ENCODE data around the gene HDAC11.

HDAC11 gene

DNA sequence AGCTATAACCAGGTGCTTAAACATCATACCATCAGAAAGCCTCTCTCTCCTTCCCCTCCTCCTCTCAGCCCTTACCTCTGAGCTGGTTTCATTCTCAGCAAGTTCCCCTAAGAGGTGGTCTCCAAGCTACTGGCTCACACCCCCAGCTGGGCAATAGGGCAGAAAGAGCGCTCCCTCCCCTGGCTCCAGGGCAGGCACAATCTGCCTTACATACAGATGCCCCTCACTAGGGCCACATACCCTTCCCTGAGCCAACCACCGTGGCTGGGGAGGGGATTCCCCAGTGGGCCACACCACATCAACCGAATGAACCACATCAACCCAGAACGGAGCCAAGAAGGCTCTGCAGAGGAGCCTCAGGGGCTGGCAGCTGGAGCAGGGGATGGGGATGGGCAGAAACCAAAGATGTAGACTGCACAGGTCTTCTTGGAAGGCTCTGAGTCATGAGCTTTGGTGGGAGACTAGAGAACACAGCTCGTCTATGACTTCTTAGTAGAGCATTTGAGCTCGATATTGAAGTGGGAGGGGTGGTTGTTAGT lies 64.3 kb downstream of the HDAC11 start:
- H3K27ac ChIP-seq, result no peak overlapping the region
- no peak for TF ChIP-seq ZFX (IDR thresholded peaks at IDR 0.05)
- TF ChIP-seq, protein P1, sequence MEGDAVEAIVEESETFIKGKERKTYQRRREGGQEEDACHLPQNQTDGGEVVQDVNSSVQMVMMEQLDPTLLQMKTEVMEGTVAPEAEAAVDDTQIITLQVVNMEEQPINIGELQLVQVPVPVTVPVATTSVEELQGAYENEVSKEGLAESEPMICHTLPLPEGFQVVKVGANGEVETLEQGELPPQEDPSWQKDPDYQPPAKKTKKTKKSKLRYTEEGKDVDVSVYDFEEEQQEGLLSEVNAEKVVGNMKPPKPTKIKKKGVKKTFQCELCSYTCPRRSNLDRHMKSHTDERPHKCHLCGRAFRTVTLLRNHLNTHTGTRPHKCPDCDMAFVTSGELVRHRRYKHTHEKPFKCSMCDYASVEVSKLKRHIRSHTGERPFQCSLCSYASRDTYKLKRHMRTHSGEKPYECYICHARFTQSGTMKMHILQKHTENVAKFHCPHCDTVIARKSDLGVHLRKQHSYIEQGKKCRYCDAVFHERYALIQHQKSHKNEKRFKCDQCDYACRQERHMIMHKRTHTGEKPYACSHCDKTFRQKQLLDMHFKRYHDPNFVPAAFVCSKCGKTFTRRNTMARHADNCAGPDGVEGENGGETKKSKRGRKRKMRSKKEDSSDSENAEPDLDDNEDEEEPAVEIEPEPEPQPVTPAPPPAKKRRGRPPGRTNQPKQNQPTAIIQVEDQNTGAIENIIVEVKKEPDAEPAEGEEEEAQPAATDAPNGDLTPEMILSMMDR (conservative IDR thresholded peaks at IDR 0.05), result no peak

DNA sequence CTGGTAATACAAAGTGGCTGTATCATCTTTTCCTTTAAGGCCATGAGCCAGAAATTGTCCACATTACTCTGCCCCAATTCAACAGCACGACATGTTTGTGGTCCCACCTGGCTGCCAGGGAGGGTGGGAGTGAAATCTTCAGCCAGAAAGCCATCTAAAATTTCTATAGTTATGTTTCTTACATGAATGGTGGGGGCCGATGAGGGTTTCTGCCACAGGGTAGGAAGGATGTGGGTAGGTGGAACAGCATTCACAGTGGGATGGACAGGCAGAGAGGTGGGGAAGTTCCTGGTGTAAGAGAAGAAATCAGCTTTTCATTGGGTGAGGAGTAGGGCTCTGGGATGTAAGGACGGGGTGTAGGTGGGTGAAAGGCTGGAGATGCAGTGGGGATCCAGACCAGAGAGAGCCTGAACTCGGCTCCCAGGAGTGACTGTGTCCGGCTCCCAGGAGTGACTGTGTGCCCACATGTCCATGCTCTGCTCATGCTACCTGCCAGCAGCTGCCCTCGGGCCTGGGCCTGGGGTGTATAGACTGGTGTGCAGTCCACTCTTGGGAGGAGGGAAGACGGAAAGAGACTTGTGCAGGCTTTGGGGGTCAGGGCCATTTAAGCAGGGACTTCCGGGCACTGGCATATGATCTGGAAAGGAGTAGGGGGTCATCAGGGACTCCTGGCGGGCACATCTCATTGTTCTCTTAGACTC lies 65.0 kb downstream of the HDAC11 start:
- no peak for TF ChIP-seq ZFX (IDR thresholded peaks at IDR 0.05)
- TF ChIP-seq, protein P1 (conservative IDR thresholded peaks at IDR 0.05), result no peak
- H3K27ac ChIP-seq, result no peak overlapping the region

DNA sequence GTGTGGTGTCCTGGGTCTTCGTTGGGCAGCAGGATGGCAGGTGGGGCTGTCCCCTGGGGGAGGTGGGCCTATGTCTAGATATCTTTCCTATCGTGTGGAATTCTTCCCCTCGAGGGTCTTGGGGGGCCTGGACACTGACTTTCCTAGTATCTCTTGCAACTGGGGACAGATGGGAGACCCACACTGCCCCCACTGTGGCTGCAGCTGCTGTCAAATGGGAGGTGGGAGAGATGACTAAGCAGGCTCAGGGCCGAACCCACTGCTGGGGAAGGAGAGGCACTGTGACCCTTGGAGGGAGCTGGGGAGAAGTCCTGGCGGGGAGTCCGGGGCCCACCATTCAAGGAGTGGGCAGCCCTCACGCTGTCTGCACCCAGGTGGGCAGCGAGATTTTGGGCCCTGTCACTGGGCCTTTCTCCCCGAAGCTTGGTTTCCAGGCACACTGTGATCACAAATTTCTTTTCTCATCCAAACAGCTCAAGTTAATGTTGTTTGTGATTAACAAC lies 65.9 kb downstream of the HDAC11 start:
- H3K27ac ChIP-seq, result no peak overlapping the region
- no peak for TF ChIP-seq ZFX (IDR thresholded peaks at IDR 0.05)
- TF ChIP-seq, protein P1 (conservative IDR thresholded peaks at IDR 0.05), result no peak

- TF ChIP-seq ZFX (IDR thresholded peaks at IDR 0.05), result no peak
- TF ChIP-seq, protein P1 (conservative IDR thresholded peaks at IDR 0.05), result no peak
- no peak overlapping the region for H3K27ac ChIP-seq
These were observed 66.6 kb downstream of the HDAC11 start for GRCh38 chr3:13546667-13547171.

DNA sequence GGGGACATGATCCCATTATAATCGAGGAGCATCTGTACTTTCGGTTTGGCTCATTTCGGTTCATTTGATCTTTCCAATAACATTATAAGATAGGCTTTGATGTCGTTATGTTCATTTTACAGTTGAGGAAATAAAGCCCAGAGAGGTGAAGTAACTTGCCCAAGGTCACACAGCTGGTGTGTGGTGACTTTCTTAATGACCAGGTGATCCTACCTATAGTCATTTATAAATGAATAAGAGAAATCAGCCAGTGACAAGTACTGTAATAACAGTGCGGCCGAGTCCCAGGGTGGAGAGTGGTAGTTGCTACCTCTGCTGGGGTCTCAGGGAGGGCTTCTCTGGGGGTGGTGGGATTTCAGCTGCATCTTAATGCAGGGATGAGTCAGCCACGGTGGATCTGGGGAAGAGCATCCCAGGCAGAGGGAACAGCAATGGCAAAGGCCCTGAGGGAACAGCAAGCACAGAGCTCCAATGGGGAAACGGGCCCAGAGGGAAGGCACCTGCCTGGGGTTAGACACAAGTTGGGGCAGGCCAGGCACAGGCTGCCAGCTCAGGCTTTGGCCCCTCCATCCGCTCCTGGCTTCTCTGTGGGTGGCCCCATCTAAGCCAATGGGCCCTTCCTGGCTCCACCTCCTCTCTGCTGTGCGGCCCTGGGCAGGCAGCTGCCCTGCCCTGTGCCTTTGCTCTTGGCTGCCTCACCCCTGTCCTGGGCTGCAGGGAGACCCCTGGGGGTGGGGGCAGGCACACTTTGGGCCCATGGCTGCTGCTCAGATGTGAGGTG lies 67.7 kb downstream of the HDAC11 start:
- TF ChIP-seq ZFX (IDR thresholded peaks at IDR 0.05), result no peak
- TF ChIP-seq, protein P1 (conservative IDR thresholded peaks at IDR 0.05), result no peak
- no peak overlapping the region for H3K27ac ChIP-seq

- peak within 1 kb of the TSS; percentile 13; the same call in 1 of the 2 replicates for H3K27ac ChIP-seq
- TF ChIP-seq ZFX (IDR thresholded peaks at IDR 0.05), result no peak
- TF ChIP-seq, protein P1 (conservative IDR thresholded peaks at IDR 0.05), result no peak
These were observed 68.9 kb downstream of the HDAC11 start, which contains the start of gene FBLN2 for GRCh38 chr3:13548696-13549622. Gene FBLN2 (plus strand): TSS chr3:13549125. CDS start chr3:13570356, 21,231 bp downstream.
